ENCODE data around the gene ACOXL. TPM values are rescaled to one million over a fixed set of nuclear protein-coding genes. Genes with fewer than 3 reads are reported as not detected.

Gene ACOXL
- total RNA-seq, 3 donors from 2014 or later (not counting 1 experiment from before 2014, with no cell fraction given): not detected

DNA sequence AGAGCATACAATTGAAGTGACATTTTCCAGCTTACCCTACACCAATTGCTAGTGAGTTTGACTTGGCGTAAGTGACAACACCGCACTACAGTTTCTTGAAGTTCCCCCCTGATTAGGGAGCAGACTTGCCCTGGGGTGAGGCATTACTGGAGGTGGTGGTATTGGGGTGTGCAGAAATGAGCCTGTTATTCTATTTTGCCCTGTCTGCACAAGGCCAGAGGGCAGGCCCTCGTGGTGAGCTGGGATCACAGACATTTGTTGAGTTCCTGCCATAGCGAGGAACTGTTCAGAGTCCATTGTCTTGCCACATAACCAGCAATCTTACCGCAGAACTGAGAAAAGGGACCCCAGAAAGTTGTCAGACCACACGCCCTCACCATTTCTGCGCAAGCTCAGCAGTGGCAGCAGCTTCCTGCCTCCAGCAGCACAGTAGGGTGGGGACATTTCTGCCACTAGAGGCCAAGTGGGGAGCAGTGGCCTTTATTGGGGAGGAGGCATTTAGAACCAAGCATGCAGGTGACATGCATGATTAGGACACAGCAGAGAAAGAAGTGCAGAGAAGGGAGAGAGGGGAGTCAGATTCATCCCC is 284.8 kb downstream of the ACOXL start:
- TF ChIP-seq, protein P1, sequence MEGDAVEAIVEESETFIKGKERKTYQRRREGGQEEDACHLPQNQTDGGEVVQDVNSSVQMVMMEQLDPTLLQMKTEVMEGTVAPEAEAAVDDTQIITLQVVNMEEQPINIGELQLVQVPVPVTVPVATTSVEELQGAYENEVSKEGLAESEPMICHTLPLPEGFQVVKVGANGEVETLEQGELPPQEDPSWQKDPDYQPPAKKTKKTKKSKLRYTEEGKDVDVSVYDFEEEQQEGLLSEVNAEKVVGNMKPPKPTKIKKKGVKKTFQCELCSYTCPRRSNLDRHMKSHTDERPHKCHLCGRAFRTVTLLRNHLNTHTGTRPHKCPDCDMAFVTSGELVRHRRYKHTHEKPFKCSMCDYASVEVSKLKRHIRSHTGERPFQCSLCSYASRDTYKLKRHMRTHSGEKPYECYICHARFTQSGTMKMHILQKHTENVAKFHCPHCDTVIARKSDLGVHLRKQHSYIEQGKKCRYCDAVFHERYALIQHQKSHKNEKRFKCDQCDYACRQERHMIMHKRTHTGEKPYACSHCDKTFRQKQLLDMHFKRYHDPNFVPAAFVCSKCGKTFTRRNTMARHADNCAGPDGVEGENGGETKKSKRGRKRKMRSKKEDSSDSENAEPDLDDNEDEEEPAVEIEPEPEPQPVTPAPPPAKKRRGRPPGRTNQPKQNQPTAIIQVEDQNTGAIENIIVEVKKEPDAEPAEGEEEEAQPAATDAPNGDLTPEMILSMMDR (IDR thresholded peaks at IDR 0.05): no peak
- DNase-seq (peak in 1 of 2 donors; percentile 23), ATAC-seq (peak; percentile 59 to 85 (median 75))
- H3K27ac Mint-ChIP-seq: peak overlapping the region; percentile 47 to 63
- H3K9me3 ChIP-seq (ENCODE audit: control insufficient read depth, insufficient read depth, low read length): no peaks in the 10 kb centered on the region
- H3K27ac ChIP-seq (ENCODE audit: low read length): no peak overlapping the region
- H3K36me3 ChIP-seq (ENCODE audit: control insufficient read depth, insufficient read depth, low read length): no peaks in the 10 kb centered on the region
- H3K36me3 Mint-ChIP-seq: no peaks in the 10 kb centered on the region
- peaks cover 15% of the 10 kb centered on the region for H3K4me1 ChIP-seq (ENCODE audit: control insufficient read depth, insufficient read depth, low read length)
- 64% methylated on average over 7 of the region's 7 CpGs for WGBS (ENCODE audit: insufficient coverage)
- H3K4me3 Mint-ChIP-seq: peak overlapping the region; percentile 26
- peaks cover 0 to 3% of the 10 kb centered on the region in 2 donors for H3K9me3 Mint-ChIP-seq
- H3K4me3 ChIP-seq (ENCODE audit: low read length): no peak overlapping the region
- H3K27me3 Mint-ChIP-seq (ENCODE audit: low read depth in 2 of 2): no peaks in the 10 kb centered on the region
- peaks cover 31 to 35% of the 10 kb centered on the region in 2 donors for H3K4me1 Mint-ChIP-seq
- intact Hi-C loops (cut with micrococcal nuclease): no loop called here
- H3K27me3 ChIP-seq (ENCODE audit: control insufficient read depth, insufficient read depth, low read length): no peaks in the 10 kb centered on the region

DNA sequence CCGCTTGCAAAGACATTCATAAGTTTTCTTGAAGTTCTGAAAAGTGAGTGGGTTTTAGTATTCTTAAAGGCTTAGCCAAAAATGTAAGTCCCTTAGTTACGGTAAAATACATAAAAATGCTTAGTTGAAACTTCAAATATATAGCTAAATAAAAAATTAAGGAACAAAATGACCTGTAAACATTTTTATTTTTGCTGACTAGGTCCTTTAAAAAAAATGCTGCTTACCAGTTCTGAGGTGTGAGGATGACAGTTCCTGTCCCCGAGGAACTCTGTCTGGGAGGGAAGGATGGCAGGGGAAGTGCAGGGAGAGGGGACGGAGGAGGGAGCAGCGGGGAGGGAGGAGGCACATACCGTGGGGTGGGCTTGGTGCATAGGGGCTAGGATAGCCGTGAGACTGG is 285.5 kb downstream of the ACOXL start:
- no peak overlapping the region for H3K4me3 ChIP-seq (ENCODE audit: low read length)
- TF ChIP-seq, protein P1 (IDR thresholded peaks at IDR 0.05): no peak
- WGBS (ENCODE audit: insufficient coverage): 87% methylated on average over 5 of the region's 7 CpGs
- no peaks in the 10 kb centered on the region for H3K9me3 ChIP-seq (ENCODE audit: control insufficient read depth, insufficient read depth, low read length)
- H3K9me3 Mint-ChIP-seq: peaks cover 0 to 3% of the 10 kb centered on the region in 2 donors
- no peaks in the 10 kb centered on the region for H3K27me3 Mint-ChIP-seq (ENCODE audit: low read depth in 2 of 2)
- H3K36me3 Mint-ChIP-seq: no peaks in the 10 kb centered on the region
- peaks cover 18% of the 10 kb centered on the region for H3K4me1 ChIP-seq (ENCODE audit: control insufficient read depth, insufficient read depth, low read length)
- intact Hi-C loops (cut with micrococcal nuclease): no loop called here
- no peak overlapping the region for H3K27ac ChIP-seq (ENCODE audit: low read length)
- no peaks in the 10 kb centered on the region for H3K36me3 ChIP-seq (ENCODE audit: control insufficient read depth, insufficient read depth, low read length)
- no peaks in the 10 kb centered on the region for H3K27me3 ChIP-seq (ENCODE audit: control insufficient read depth, insufficient read depth, low read length)
- ATAC-seq: no peak
- H3K4me3 Mint-ChIP-seq: peak overlapping the region; percentile 10
- H3K4me1 Mint-ChIP-seq: peaks cover 31 to 40% of the 10 kb centered on the region in 2 donors
- H3K27ac Mint-ChIP-seq: no peak overlapping the region
- DNase-seq: no peak

DNA sequence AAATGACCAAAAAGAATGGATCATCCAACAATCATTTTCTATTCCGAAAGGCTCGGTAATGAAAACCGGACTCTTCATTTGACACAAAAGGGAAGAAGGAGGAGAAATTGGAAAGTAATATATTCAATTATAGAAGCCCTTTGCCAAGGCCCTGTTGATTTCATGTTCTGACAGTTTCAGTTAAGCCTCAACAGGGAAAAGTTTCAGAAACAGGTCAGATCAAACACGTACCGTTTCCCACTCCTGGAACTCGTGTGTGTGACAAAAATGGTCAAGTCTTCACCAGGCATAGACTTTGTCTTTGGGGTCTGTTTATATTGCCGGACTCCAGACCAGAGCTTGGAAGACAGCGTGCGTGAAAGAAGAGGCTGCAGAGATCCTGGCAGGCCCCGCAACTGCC is 287.0 kb downstream of the ACOXL start:
- TF ChIP-seq, protein P1 (IDR thresholded peaks at IDR 0.05): no peak

DNA sequence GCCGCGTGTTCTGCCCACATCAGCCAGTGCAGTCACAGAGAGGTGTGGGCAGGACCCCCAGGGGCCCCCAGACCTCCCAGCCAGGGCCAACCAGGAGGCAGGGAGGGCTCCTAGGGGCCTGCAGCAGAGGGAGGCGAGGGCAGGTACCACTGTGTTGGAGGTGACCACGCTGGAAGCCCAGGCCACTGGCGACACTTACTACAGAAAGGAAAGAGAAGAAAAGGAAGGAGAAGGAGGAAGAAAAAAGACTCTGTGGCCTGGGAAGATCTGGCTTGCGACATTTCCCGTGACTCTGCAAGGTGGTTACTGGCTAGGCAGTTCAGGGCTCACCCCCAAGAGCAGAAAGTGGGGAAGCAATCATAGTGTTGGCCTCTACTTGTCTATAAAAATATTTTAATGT is 290.3 kb downstream of the ACOXL start:
- no peaks in the 10 kb centered on the region for H3K9me3 ChIP-seq (ENCODE audit: control insufficient read depth, insufficient read depth, low read length)
- Mint-ChIP-seq H3K9me3 (no peaks in the 10 kb centered on the region), H3K27me3 (ENCODE audit: low read depth in 2 of 2) (no peaks in the 10 kb centered on the region), H3K27ac (no peak overlapping the region), H3K4me1 (peaks cover 7 to 31% of the 10 kb centered on the region in 2 donors), H3K36me3 (no peaks in the 10 kb centered on the region), H3K4me3 (no peak overlapping the region)
- TF ChIP-seq, protein P1 (IDR thresholded peaks at IDR 0.05): no peak
- H3K27me3 ChIP-seq (ENCODE audit: control insufficient read depth, insufficient read depth, low read length): no peaks in the 10 kb centered on the region
- H3K27ac ChIP-seq (ENCODE audit: low read length): no peak overlapping the region
- ATAC-seq (peak in 1 of 3 donors; percentile 17), DNase-seq (no peak)
- intact Hi-C loops (cut with micrococcal nuclease): no loop called here
- no peaks in the 10 kb centered on the region for H3K36me3 ChIP-seq (ENCODE audit: control insufficient read depth, insufficient read depth, low read length)
- H3K4me1 ChIP-seq (ENCODE audit: control insufficient read depth, insufficient read depth, low read length): peaks cover 5% of the 10 kb centered on the region
- 76% methylated on average over 7 of the region's 7 CpGs for WGBS (ENCODE audit: insufficient coverage)
- H3K4me3 ChIP-seq (ENCODE audit: low read length): no peak overlapping the region

More for the DNA sequence above, 287.0 kb downstream of the ACOXL start:
- Mint-ChIP-seq H3K27ac (no peak overlapping the region), H3K27me3 (ENCODE audit: low read depth in 2 of 2) (no peaks in the 10 kb centered on the region), H3K4me3 (no peak overlapping the region), H3K9me3 (no peaks in the 10 kb centered on the region), H3K4me1 (peaks cover 31 to 44% of the 10 kb centered on the region in 2 donors), H3K36me3 (no peaks in the 10 kb centered on the region)
- Histone ChIP-seq H3K36me3 (ENCODE audit: control insufficient read depth, insufficient read depth, low read length) (no peaks in the 10 kb centered on the region), H3K4me1 (ENCODE audit: control insufficient read depth, insufficient read depth, low read length) (peaks cover 18% of the 10 kb centered on the region), H3K27ac (ENCODE audit: low read length) (no peak overlapping the region), H3K4me3 (ENCODE audit: low read length) (no peak overlapping the region), H3K27me3 (ENCODE audit: control insufficient read depth, insufficient read depth, low read length) (no peaks in the 10 kb centered on the region), H3K9me3 (ENCODE audit: control insufficient read depth, insufficient read depth, low read length) (no peaks in the 10 kb centered on the region)
- no peak for ATAC-seq
- DNase-seq: no peak
- WGBS (ENCODE audit: insufficient coverage): 90% methylated on average over 8 of the region's 10 CpGs
- intact Hi-C loops (cut with micrococcal nuclease): no loop called here

All from natural killer cell (primary cell).